Tongue (tissue), 2 donors: ENCODE measurements around the gene GTPBP1. TPM values are rescaled to one million over a fixed set of nuclear protein-coding genes. Genes with fewer than 3 reads are reported as not detected.

ENCODE experiments used
- DNase-seq: peaks from one replicate; pipeline ENCODE4 v3.0.0-alpha.2; 2015
- total RNA-seq: library from RNA; depleted of rRNA; stranded (reverse); fragments of >200 nt; gene quantifications from one replicate; pipeline ENCODE4 v1.2.3, GENCODE V29; 2014

Gene GTPBP1
- 64.9 TPM for total RNA-seq

DNA sequence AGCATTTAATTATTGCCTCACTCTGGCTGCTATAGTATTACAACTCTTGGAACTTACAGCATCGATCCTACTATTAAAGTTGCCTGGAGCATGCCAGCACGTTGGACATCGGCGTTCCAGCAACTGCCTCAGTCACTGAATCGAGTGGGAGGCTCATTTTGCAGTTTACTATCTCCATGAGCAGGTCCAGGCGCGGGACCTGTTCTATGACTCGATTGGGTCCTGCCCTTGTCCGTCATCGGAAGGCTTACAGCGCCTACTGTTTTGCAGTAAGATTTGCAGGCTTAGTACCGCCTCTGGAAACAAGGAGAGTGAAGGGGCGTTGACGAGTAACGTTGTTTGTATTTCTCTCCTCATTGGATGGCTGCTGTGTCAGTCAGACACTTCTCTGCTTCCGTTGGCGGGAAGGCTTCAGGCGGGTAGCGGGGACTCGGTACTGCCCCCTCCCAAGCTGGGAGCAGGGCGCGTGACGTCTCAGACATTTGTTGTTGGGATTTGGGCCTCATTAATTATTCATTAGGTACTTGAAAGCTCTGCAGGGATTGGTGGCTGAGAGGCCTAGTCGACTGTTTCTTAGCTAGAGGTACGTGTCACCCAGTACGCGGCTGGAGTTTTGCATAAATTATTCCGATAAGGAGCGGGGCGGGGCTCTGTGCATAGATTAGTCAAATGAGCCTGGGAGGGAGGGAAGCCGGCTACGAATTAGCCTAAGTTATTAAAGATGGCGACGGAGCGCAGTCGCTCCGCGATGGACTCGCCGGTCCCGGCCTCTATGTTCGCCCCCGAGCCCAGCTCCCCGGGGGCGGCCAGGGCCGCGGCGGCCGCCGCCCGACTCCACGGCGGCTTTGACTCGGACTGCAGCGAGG, at the start of gene GTPBP1:
GTPBP1 (plus strand) TSS at position 710 of the 866 bp plus-strand sequence; CDS start at position 722, 12 bp downstream.
- peak; percentile 100 for DNase-seq

DNA sequence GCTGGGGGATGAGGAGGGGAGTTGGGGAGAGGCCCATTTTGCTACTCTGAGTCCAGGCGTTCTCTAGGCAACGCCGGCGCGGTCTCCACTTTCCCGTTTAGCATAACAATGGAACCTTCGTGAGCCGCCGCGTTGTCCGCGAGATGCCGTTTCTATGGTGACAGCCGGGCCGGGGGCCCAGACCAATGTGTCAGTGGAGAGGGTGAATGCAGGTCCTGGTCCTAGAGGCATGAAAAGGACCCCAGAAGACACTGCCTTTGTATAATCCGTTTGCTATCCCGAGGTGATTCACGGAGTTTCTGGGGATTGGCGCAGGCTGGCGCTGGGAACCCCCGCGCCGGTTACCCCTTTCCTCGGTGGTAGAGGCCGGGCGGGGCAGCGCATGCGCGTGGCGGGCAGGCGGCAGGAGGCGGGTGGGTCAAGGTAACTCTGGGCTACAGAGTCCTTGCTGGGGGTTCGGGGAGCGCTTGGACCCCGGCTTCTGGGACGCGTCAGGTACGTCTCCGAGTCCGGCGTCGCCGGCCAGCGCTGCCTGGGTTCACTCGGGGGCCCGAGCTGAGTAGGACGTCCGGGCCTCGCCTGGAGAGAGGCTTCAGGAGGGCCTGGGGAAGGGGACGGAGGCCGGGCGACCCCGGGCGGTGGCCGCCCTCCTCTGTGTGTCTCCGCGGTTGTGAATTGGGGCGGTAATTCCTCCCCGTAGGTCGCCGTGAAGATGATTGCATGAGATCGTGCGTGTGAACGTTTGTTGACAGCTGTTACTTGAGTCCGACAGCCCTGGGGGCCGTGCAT, 49.3 kb upstream of the GTPBP1 start, which contains the start of the genes CBY1 and FAM227A:
CBY1 (plus strand) TSS at position 383 of the 789 bp plus-strand sequence. CDS start 11,417 bp downstream, outside the sequence.
FAM227A (minus strand) TSS at position 137 of the 789 bp plus-strand sequence. CDS start 6,224 bp downstream, outside the sequence.
- DNase-seq, result peak; percentile 94

DNA sequence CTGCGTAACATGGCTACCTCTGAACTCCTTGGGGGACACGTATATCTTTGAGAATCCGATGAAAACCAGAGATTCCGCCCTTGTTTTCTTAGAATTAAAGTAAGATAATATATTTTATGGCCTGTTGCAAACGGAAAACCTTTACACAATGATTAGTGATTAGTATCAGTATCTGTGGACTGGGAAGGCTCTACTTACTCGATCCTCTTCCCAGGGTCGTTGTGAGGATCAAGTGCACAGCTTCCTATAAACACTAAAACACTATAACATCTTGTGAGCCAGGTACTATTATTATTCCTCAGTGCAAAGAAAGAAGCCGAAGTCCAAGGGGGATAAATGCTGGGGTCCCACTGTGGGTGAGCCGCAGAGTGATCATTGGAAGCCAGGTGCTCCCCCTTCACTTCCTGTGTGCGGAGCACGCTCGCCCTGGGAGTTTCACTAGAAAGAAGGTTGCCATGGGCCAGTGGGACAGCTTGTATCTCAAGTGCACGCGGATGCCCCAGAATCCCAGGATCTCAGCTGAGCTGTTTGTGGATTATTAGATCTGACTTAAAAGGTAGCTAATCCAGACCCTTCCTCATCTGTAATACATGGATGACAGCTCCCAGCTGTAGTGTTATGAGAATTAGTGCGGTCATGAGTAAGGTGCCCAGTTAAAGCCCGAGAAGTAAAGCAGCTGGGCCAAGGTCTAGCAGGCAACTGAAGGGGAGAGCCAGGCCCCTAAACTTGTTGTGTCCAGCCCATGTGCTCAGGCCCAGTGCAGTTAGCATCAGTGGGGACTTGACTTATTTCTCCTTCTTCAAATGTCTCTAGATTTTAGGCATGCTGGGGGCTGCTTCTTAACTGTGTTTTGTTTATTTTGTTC, 48.5 kb upstream of the GTPBP1 start:
- DNase-seq, result peak; percentile 42

DNA sequence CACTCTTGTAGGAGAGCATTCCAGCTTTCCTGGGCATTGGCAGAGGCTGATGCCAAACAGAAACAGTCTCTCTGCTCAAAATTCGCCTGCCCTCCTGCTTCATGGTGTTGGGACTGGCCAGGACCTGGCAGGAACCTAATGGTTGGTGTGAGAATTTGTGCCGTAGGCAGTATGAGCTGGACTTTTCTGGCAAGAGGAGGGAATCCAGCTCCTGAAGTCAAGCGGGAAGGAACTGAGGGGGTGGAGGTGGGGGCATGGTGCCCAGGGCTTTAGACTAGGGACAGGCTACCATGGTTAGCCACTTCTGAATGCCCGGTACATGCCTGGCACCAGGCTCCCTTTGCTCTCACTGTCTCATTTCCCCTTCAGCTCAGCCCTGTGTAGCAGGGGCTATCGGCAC, 30.9 kb upstream of the GTPBP1 start:
- DNase-seq, result no peak

DNA sequence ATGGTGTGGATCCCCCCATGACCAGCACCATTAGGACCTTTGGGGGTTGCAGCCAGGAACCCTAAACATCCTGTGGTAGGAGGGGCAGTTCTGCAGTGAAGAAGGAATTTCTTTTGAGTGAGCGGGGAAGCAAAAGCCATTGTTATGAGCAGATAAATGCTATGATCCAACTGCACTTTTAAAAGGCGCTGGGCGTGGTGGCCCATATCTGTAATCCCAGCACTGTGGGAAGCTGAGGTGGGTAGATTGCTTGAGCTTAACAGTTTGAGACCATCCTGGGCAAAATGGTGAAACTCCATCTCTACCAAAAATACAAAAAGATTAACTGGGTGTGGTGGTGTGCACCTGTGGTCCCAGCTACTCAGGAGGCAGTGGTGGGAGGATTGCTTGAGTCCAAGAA, 29.9 kb upstream of the GTPBP1 start:
- no peak for DNase-seq

DNA sequence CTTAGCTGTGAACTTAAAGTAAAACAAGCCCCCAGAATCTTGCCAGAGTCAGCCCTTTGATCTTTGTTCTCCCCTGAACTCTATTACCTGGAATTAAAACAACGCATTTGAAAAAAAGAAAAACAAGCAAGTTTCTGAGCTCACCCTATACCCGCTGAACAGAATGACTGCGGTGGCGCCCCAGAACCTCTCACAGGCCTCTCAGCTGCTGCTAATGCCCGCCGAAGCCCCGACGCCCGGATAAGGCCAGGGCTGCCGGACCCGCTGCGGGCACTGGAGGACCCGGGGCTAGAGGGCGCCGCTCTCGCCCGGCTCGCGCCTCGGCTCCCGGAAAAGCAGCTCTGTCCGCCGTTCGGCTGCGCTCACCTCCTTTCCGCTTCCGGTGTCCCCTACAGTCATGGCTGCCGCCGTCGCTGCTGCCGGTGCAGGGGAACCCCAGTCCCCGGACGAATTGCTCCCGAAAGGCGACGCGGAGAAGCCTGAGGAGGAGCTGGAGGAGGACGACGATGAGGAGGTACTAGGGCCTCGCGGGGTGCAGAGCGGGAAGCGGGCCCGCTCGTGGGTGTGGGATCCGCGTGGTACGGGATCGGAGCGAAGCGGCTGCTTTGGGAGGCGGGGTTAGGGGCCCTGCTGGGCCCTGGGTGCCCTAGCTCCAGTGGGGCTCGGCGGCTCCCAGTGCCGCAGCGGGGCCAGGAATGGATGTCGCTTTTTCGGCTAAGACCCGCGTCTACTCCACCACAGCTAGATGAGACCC, 24.0 kb upstream of the GTPBP1 start, which contains the start of gene TOMM22:
TOMM22 (plus strand) TSS at position 376 of the 754 bp plus-strand sequence; CDS start at position 398, 22 bp downstream.
- peak; percentile 94 for DNase-seq

DNA sequence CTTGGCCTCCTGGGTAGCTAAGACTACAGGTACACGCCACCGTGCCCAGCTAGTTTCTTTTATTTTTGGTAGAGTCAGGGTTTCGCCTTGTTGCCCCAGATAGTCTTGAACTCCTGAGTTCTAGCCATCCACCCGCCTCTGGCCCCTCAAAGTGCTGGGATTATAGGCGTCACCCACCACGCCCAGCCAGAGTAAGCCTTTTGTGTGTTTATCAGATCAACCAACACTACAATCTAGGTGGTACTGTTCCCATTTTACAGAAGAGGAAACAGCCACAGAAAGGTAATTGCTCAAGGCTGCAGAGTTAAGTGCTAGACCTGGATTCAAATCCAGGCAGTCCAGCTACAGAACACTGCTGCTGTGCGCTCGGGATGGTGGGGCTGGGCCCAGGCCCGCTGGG, 20.8 kb upstream of the GTPBP1 start:
- DNase-seq, result no peak

DNA sequence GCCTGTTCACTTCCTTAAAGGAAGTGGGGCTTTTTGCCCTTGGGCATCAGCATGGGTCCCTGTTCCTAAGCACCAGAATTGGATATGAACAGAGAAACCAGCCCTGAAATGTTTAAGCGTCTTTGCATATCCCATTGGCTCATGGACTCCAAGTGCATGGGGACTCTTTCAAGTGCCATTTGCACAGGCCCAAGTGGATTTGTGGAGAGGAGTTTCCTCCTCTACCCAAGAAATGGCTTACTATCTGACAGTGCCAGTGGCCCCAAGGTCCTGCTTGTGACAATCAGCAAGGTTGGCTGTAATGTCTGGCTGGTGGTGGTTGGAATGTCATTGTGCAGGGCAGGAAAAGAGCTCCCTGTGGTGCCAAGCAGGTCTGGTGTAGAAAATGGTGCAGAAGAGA, 20.0 kb upstream of the GTPBP1 start:
- DNase-seq, result no peak

DNA sequence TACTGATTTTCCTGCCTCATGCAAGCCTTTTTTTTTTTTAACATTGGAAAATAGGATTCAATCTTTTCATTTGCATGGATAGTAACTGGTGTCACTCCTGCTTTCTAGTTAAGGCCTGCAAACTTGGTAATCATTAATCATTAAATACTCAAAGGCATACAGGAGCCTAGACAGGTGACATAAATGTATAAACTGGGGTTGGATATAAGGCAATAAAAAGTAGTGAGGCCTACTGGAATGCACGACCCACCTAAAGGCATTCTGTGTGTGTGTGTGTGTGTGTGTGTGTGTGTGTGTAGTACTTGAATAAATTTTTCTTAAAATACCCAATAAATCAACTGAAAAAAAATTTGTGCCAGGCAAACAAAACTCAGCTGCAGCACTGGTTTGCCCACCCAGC, 16.1 kb upstream of the GTPBP1 start:
- no peak for DNase-seq

DNA sequence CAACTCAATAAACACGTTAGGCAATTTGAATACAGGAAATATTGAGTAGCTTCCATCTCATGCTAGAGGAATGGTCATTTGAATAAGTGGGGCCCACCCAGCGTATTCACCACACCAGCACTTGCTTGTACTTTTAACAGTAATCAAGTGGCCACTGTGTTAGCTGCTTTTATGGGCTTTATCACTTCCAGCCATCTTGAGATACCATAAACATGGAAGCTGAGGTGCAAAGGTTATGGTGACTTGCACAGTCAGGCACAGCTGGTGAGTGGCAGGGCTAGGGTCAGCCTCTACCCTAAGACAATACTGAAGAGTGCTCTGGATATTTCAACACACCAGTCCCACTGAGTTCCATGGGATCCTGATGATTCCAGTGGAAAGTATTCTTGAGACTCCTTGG, 11.7 kb upstream of the GTPBP1 start:
- no peak for DNase-seq

DNA sequence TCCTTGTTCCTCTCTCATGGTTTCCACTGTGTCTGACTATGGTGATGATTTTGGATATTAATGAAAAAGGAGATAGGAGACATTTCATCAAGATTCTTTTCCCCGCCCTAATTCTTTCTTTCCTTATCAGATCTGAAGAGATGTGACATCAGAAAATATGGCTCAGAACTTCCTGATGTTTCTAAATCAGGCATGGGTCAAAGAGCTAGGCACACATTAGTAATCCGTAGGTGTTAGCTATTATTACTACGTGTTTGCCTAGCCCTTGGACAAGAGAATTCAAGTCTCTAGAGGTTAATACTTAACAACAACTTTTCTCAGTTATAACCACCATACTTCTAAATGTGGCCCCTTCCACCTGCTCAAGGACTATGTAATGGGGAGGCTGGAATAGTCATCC, 10.8 kb upstream of the GTPBP1 start:
- DNase-seq, result no peak

DNA sequence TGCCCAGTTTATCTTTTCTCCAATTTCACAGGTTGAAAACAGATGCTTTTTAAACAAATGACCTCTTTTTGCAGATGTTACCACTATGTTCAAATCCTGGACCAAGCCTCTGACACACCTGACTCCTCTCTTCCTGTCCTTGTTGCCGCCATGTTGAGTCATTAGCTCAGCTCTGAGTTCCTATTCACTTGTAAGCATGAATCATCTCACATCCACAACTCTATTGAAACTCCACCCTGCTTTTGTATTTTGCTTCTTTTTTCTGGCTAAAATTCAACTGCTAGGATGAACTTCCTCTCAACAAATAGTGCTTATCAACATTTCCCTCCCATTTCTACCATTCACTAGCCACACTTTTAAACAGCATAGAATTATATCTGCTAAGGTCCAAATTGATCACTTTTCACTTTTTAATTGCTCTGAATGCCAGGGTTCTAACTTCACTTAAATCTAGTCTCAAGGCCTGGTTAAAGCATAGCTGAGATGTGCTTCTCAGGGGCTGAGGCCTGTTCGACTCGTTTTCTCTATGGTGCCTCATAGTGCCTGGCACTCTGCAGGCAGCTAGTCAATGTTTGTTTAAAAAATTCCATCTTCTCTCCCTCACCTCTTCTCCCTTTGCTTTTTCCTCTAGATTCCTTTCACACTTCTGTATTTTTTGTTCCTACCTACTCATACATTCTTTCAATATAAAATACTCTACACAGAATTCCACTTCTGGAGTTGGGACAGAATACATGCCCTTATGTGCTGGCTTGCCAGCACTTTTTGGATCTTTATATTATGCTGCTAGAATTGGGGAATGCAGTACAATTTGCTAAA, 8.9 kb upstream of the GTPBP1 start:
- DNase-seq, result no peak

DNA sequence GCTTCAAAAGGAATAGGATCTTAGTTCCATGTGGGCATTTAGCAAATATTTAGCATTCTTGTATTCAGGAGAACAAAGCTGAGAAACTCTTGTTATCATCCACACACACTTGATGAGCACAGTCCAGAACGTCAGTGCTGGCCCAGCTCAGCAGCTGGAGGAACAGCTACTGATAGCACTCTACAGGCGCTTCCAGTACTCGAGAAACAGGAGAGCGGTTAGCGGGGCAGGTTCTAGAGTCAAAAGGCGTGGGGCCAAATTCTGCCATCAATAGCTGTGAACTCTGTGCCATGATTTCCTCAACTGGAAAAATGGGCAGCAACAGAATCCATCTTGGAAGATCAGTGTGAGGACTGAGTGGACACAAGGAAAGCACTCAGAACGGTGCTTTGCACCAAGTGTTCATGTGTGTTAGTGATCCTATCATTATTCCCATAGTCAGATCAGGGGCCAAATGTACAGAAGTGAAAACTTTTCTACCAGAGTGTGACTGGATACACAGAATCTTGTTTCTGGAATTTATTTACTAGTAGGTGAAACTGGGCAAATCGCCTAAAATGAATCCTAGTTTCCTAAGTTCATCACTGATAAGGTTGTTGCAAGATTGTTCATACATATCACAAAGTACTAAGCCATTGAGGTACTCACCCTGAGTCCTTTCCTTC, 8.2 kb upstream of the GTPBP1 start:
- DNase-seq, result no peak

DNA sequence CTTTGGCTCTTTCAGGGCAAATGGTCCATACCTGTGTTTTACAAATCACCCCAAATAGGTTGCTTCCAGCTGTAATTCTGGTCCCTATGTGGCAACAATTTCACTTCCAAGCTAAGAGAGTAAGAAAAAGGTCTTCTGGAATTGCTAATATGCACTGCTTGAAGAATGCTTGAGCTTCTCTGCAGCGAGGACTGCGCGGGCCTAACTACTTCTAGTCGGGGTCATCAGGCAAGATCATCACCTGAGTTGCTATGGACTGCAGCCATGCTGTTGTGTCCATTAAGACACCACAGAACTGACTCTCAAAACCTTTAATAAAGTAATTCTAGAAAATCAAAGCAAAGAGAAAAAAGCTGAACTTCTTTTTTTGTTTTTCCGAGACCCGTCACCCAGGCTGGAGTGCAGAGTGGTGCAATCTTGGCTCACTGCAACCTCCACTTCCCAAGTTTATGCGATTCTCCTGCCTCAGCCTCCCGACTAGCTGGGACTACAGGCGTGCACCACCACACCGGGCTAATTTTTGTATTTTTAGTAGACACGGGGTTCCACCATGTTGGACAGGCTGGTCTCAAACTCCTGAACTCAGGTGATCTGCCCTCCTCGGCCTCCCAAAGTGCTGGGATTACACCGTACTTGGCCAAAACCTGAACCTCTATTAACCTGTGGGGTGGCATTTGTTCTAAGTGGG, 7.2 kb upstream of the GTPBP1 start:
- DNase-seq, result no peak

DNA sequence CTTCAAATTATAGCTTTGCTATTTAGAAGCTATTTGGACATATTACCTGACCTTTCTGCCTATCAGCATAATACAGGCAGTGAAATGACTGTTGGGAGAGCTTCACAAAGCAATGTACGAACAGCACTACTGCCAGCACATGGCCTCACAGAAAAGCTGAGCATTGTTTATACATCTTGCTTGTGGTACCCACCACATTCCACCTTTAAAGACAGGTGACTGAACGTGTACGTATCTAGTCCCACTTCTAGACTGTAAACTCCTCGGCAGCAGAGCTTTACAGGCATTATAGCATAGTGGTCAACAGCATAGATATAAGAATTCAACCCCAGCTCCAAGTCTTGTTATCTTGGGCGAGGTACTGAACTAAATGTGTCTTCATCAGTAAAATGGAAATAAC, 6.6 kb upstream of the GTPBP1 start:
- no peak for DNase-seq

DNA sequence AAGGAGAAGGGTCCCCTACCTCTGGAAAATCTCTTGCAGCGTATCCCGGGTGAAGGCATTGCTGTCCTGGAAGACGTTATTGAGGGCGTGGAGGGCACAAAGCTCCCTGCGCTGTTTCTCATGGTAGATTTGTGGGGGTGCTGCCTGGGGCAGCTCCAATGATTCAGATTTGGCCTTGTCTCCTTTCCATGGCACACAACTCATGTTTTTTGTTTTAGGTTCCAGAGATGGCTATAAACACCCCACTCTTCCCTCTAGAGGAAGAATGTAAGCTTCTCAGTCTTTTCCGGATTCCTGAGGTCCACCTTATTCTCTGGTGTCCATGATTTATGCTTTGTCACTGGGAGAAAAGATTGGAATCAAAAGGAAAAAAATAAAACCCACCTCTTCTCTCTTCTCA, 6.0 kb upstream of the GTPBP1 start:
- peak; percentile 34 for DNase-seq

DNA sequence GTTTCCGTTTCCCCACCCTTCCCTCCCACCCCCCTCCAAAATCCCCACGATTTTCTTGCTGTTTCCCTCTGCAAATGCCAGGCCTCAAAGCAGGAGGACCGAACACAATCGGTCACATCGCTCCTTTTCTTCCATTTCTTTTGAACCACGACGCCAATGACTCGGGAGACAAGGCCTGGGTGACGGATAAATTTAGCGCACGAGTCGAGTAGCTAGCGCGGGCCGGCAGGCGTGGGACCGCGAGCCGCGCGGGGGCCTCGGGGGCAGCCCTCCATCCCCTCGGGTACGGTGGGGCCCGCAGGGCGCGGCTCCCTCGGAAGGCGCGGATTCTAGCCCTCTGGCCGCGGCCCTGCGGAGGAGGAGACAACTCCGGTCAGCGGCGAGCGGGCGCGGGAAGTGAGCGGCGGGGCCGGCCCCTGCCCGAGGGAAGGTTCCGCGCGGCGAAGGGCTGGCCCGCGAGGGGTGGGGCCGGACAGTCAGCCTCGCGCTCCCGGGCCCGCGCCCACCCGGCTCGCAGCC, 5.4 kb upstream of the GTPBP1 start:
- no peak for DNase-seq

DNA sequence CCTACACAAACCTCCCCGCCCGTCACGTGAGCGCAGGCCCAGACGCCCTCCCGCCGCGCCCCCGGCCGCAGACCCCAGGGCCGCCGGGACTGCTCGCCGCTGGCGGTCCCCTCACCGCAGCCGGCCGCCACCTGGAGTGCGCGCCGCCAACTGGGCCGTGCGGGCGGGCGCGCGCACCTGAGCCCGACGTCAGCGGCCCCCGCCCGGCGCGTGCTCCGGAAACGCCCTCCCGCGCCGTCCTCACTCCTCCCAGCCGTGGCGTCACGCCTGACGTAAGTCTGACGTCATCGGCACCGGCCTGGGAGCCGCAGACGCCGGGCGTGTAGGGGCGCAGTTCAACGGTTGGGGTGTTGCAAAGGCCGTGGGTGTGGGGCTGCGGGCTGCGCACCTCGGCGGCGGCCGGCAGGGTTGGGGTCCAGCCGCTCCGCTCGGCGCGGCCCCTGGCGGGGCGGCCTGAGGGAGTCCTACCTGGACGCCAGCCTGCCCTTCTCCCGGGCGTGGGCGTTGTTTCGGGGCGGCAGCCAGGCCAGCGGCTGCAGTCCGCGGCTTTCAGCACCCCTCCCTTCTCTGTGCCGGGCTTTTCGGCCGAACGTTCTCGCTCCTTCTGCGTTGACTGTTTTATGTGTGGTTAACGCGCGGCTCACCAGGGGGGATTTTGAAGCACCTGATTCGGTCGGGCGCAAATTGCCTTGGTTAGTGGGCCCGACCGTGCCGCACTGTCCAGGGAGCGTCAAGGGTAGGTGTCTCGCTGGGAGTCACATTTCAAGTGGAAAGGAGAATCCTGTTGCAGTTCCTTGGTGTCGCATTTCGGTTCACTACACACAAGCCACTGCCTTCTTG, 4.7 kb upstream of the GTPBP1 start, which contains the start of gene JOSD1:
JOSD1 (minus strand) TSS at position 155 of the 840 bp plus-strand sequence. CDS start 956 bp downstream, outside the sequence.
- DNase-seq, result peak; percentile 97
